ENCODE data around the gene CDKN2A. TPM values are rescaled to one million over a fixed set of nuclear protein-coding genes. Genes with fewer than 3 reads are reported as not detected.

CDKN2A gene
- total and polyA plus RNA-seq, 9 of the 15 experiments (the other 6 are each of a cell fraction or from before 2014, with no cell fraction given), result not detected

DNA sequence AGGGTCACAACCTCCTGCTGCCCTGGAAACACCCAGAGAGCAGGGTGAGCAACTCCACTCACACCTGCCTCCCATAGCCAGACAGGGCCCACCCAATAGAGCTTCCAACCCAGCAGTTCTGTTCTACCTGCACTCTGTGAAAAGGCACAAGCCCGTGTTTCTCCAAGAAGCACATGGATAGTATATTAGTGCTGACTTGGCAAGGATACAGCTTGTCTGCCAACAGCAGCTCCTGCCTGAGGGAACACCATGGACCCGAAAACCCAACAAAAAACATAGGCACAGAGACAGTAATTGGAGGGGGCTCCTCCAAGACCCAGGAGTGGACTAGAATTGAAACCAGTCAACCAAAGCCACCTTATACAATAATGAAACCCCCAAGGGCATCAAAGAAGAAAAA, 48.6 kb downstream of the CDKN2A start:
- Histone ChIP-seq H3K36me3 (ENCODE audit: control insufficient read depth, insufficient read depth, low read length) (no peaks in the 10 kb centered on the region), H3K9me3 (replicated peaks; ENCODE audit: control insufficient read depth, insufficient read depth, low read depth, low read length) (no peaks in the 10 kb centered on the region), H3K9me1 (ENCODE audit: control insufficient read depth, insufficient read depth, low read length) (no peaks in the 10 kb centered on the region), H3K27me3 (ENCODE audit: control insufficient read depth in 2 of 2, insufficient read depth in 2 of 2, low read length in 2 of 2) (no peaks in the 10 kb centered on the region), H3K4me3 (no peak overlapping the region), H3K4me2 (ENCODE audit: insufficient read depth, low read length) (no peak overlapping the region), H3K9ac (ENCODE audit: insufficient read depth in 1 of 2, low read depth in 2 of 2, low read length in 2 of 2) (no peak overlapping the region), H3K27ac (ENCODE audit: extremely low read depth, low read depth, low read length) (no peak overlapping the region), H2AFZ (ENCODE audit: low read depth, low read length) (no peak overlapping the region), H3K4me1 (replicated peaks in 1 of 2; ENCODE audit: control insufficient read depth in 2 of 2, insufficient read depth in 2 of 2, low read length in 2 of 2) (no peaks in the 10 kb centered on the region), H3K79me2 (ENCODE audit: control insufficient read depth, insufficient read depth, low read length) (no peaks in the 10 kb centered on the region), H4K20me1 (replicated peaks; ENCODE audit: control insufficient read depth, insufficient read depth, low read length) (no peaks in the 10 kb centered on the region)
- DNase-seq (ENCODE audit: extremely low read depth in 1 of 4, low spot score in 3 of 4) (no peak), ATAC-seq (no peak), FAIRE-seq (no peak)
- no TSS peak for BruUV-seq (replicated peaks)
- no CpG with 5 or more reads among the region's 2 CpGs for WGBS (ENCODE audit: insufficient coverage, low coverage, missing lambda C conversion rate)
- in situ Hi-C loops (cut with MboI) (no loop called here), intact Hi-C loops (cut with micrococcal nuclease) (no loop called here)
- ChIA-PET CTCF (ENCODE audit: low intra/inter-chr PET ratio) (no interaction called here), POLR2A (no interaction called here)
- TF ChIP-seq RBM25 (IDR thresholded peaks at IDR 0.05; ENCODE audit: low read depth, low read length, severe bottlenecking), result no peak
- TF ChIP-seq, protein P1, sequence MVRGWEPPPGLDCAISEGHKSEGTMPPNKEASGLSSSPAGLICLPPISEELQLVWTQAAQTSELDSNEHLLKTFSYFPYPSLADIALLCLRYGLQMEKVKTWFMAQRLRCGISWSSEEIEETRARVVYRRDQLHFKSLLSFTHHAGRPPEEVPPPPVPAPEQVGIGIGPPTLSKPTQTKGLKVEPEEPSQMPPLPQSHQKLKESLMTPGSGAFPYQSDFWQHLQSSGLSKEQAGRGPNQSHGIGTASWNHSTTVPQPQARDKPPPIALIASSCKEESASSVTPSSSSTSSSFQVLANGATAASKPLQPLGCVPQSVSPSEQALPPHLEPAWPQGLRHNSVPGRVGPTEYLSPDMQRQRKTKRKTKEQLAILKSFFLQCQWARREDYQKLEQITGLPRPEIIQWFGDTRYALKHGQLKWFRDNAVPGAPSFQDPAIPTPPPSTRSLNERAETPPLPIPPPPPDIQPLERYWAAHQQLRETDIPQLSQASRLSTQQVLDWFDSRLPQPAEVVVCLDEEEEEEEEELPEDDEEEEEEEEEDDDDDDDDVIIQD (CRISPR knock-in tag; IDR thresholded peaks at IDR 0.05), result no peak
- TF ChIP-seq BCOR (IDR thresholded peaks at IDR 0.05), result no peak
- no peak for TF ChIP-seq CBX2 (IDR thresholded peaks at IDR 0.05; ENCODE audit: insufficient read depth, low read length, poor library complexity, severe bottlenecking)
- TF ChIP-seq BRCA1 (IDR thresholded peaks at IDR 0.05), result no peak
- TF ChIP-seq BRCA1 (CRISPR knock-in tag; IDR thresholded peaks at IDR 0.05), result no peak
- TF ChIP-seq PCBP2 (IDR thresholded peaks at IDR 0.05; ENCODE audit: low read depth, low read length, poor library complexity, severe bottlenecking), result no peak
- no peak for TF ChIP-seq TEAD2 (tag; IDR thresholded peaks at IDR 0.05)
- TF ChIP-seq ZNF696 (CRISPR knock-in tag; conservative IDR thresholded peaks at IDR 0.05), result no peak
- no peak for TF ChIP-seq DDX20 (tag; IDR thresholded peaks at IDR 0.05; ENCODE audit: low read depth)
- TF ChIP-seq OTX1 (CRISPR knock-in tag; IDR thresholded peaks at IDR 0.05), result no peak
- TF ChIP-seq GTF2E2 (tag; IDR thresholded peaks at IDR 0.05), result no peak
- TF ChIP-seq RB1 (IDR thresholded peaks at IDR 0.05; ENCODE audit: low read depth), result no peak
- no peak for TF ChIP-seq CCAR2 (IDR thresholded peaks at IDR 0.05; ENCODE audit: low read depth, low read length)
- TF ChIP-seq, protein P2, sequence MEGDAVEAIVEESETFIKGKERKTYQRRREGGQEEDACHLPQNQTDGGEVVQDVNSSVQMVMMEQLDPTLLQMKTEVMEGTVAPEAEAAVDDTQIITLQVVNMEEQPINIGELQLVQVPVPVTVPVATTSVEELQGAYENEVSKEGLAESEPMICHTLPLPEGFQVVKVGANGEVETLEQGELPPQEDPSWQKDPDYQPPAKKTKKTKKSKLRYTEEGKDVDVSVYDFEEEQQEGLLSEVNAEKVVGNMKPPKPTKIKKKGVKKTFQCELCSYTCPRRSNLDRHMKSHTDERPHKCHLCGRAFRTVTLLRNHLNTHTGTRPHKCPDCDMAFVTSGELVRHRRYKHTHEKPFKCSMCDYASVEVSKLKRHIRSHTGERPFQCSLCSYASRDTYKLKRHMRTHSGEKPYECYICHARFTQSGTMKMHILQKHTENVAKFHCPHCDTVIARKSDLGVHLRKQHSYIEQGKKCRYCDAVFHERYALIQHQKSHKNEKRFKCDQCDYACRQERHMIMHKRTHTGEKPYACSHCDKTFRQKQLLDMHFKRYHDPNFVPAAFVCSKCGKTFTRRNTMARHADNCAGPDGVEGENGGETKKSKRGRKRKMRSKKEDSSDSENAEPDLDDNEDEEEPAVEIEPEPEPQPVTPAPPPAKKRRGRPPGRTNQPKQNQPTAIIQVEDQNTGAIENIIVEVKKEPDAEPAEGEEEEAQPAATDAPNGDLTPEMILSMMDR (IDR thresholded peaks at IDR 0.05 in 2 of 3, conservative IDR thresholded peaks at IDR 0.05 in 1 of 3; ENCODE audit: insufficient read depth in 2 of 3, low read depth in 1 of 3, low read length in 3 of 3), result no peak
- TF ChIP-seq GABPB2 (CRISPR knock-in tag; conservative IDR thresholded peaks at IDR 0.05), result no peak
- TF ChIP-seq NCOA1 (IDR thresholded peaks at IDR 0.05; ENCODE audit: low read depth), result no peak

Data from K562 (cell line).